WERI-Rb-1 (cell line): Measurements from ENCODE around the gene NFATC1.

ENCODE experiments used
- DNase-seq: peaks from one replicate; pipeline ENCODE4 v3.0.0-alpha.2; 2020
- H3K27ac ChIP-seq: fragments of 250-450 bp; sonication (Bioruptor Pico); 2 replicates; pipeline ENCODE4 v1.5.1; 2020; ENCODE audit warnings: mild to moderate bottlenecking, moderate library complexity
- H3K27me3 ChIP-seq: fragments of 250-450 bp; sonication (Bioruptor Pico); 2 replicates; pipeline ENCODE4 v1.5.1; 2021; ENCODE audit warnings: mild to moderate bottlenecking, low read depth, moderate library complexity; ENCODE audit not compliant: insufficient read depth, severe bottlenecking
- H3K36me3 ChIP-seq: fragments of 250-450 bp; sonication (Bioruptor Pico); 2 replicates; pipeline ENCODE4 v1.5.1; 2020; ENCODE audit warnings: mild to moderate bottlenecking, moderate library complexity
- H3K4me3 ChIP-seq: 2 replicates; pipeline ENCODE4 v1.5.1; 2011; ENCODE audit warnings: low read depth, mild to moderate bottlenecking, control low read depth, low read length
- H3K9me3 ChIP-seq: fragments of 250-450 bp; sonication (Bioruptor Pico); 2 replicates; pipeline ENCODE4 v1.5.1; 2021; ENCODE audit warnings: mild to moderate bottlenecking, moderate library complexity; ENCODE audit not compliant: severe bottlenecking
- TF ChIP-seq, protein P1 (sequence below): IDR thresholded peaks from 2 replicates; pipeline ENCODE4 v1.5.1; 2011; ENCODE audit warnings: low read depth, mild to moderate bottlenecking, control low read depth, inconsistent platforms, low read length

The NFATC1 gene

DNA sequence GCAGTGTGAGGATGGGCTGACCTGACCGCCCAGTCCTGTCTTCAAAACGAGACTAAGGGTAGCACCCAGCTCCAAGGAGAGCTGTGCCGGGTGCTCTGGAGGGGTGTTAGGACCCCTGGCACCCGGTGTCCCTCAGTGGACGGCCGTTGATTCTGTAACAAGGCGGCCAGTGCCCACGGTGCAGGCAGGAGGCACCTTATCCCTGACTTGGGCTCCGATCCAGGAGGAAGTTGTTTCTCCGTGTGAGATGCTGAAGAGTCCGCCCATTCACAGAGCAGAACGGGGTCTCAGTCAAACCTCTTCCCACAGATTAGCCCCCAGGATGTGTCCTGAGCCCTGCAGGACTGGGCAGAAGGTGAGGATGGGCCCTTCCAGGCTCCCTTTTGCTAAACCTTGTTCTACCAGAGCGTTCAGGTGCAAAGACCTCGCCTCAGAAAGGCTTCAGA is 123.0 kb downstream of the NFATC1 start:
- TF ChIP-seq, protein P1, sequence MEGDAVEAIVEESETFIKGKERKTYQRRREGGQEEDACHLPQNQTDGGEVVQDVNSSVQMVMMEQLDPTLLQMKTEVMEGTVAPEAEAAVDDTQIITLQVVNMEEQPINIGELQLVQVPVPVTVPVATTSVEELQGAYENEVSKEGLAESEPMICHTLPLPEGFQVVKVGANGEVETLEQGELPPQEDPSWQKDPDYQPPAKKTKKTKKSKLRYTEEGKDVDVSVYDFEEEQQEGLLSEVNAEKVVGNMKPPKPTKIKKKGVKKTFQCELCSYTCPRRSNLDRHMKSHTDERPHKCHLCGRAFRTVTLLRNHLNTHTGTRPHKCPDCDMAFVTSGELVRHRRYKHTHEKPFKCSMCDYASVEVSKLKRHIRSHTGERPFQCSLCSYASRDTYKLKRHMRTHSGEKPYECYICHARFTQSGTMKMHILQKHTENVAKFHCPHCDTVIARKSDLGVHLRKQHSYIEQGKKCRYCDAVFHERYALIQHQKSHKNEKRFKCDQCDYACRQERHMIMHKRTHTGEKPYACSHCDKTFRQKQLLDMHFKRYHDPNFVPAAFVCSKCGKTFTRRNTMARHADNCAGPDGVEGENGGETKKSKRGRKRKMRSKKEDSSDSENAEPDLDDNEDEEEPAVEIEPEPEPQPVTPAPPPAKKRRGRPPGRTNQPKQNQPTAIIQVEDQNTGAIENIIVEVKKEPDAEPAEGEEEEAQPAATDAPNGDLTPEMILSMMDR: no peak
- Histone ChIP-seq H3K27me3 (no peaks in the 10 kb centered on the region), H3K9me3 (no peaks in the 10 kb centered on the region), H3K36me3 (peaks cover 4% of the 10 kb centered on the region; the same call in 1 of the 2 replicates), H3K4me3 (no peak overlapping the region), H3K27ac (no peak overlapping the region)
- DNase-seq: no peak

DNA sequence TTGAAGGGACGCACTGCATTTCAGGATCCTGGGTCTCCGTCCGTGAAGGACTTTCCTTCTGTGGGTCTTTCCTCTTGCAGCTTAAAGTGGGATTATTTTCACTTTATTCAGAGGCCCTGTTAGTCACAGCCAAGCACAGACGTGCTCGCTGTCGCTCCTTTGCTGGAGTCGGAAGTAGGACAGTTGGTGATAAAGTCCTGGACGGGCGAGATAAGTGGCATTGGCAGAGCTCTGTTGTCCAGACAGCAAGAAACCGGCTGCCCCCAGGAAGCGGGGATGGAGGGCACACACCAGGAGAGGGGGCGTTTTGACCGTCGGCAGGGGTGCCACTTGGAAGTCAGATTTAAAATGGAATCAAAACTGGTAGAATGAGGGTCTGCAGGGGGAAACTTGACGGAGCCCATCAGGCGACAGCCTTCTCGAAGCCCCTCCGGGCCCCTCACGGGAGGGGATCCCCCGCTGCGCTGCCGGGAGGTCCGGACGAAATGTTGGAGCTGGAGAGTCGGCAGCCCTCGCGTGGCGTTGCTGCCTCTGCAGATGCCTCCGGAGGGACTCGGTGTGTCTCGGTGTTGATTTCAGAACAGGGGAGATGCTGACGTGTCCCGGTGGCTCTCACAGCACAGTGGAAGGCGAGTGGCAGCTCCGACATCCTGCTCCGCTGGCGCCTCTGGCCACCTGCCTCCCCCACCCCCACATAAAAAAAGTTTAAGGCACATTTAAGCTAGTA is 124.2 kb downstream of the NFATC1 start:
- no peaks in the 10 kb centered on the region for H3K27me3 ChIP-seq

DNA sequence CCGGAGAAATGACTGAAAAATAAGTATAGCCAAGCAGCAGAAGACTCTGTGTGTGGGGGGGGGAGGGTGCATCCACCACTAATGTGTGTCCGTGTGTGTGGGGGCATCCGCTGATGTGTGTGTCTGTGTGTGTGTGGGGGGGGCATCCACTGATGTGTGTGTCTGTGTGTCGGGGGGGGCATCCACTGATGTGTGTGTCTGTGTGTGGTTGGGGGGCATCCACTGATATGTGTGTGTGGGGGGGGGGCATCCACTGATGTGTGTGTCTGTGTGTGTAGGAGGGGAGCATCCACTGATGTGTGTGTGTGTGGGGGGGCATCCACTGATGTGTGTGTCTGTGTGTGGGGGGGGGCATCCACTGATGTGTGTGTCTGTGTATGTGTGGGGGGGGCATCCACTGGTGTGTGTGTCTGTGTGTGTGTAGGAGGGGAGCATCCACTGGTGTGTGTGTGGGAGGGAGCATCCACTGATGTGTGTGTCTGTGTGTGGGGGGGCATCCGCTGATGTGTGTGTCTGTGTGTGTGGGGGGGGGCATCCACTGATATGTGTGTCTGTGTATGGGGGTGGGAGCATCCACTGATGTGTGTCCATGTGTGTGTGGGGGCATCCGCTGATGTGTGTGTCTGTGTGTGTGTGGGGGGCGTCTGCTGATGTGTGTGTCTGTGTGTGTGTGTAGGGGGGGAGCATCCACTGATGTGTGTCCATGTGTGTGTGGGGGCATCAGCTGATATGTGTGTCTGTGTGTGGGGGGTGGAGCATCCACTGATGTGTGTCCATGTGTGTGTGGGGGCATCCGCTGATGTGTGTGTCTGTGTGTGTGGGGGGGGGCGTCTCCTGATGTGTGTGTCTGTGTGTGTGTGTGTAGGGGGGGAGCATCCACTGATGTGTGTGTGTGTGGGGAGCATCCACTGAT is 125.0 kb downstream of the NFATC1 start:
- DNase-seq: no peak
- Histone ChIP-seq H3K9me3 (no peaks in the 10 kb centered on the region), H3K36me3 (no peaks in the 10 kb centered on the region), H3K27ac (no peak overlapping the region), H3K4me3 (no peak overlapping the region), H3K27me3 (no peaks in the 10 kb centered on the region)
- TF ChIP-seq, protein P1: no peak

More for the DNA sequence above, 124.2 kb downstream of the NFATC1 start:
- H3K4me3 ChIP-seq: no peak overlapping the region
- H3K27ac ChIP-seq: no peak overlapping the region
- TF ChIP-seq, protein P1: no peak
- no peak for DNase-seq
- no peaks in the 10 kb centered on the region for H3K36me3 ChIP-seq
- H3K9me3 ChIP-seq: no peaks in the 10 kb centered on the region

DNA sequence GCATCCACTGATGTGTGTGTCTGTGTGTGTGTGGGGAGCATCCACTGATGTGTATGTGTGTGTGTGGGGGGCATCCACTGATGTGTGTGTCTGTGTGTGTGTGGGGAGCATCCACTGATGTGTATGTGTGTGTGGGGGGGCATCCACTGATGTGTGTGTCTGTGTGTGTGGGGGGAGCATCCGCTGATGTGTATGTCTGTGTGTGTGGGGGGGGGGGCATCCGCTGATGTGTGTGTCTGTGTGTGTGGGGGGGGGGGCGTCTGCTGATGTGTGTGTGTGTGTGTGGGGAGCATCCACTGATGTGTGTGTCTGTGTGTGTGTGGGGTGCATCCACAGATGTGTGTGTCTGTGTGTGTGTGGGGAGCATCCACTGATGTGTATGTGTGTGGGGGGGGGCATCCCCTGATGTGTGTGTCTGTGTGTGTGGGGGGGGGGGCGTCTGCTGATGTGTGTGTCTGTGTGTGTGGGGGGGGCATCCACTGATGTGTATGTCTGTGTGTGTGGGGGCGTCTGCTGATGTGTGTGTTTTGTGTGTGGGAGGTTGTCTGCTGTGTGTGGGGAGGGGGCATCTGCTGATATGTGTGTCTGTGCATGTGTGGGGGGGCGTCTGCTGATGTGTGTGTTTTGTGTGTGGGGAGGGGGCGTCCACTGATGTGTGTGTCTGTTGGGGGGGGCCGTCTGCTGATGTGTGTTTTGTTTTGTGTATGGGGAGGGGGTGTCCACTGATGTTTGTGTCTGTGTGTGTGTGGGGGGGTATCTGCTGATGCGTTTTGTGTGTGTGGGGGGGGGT is 125.9 kb downstream of the NFATC1 start:
- no peak for DNase-seq
- H3K4me3 ChIP-seq: no peak overlapping the region
- TF ChIP-seq, protein P1: no peak
- no peaks in the 10 kb centered on the region for H3K27me3 ChIP-seq
- H3K9me3 ChIP-seq: no peaks in the 10 kb centered on the region
- no peaks in the 10 kb centered on the region; the same call in 1 of the 2 replicates for H3K36me3 ChIP-seq
- H3K27ac ChIP-seq: no peak overlapping the region

DNA sequence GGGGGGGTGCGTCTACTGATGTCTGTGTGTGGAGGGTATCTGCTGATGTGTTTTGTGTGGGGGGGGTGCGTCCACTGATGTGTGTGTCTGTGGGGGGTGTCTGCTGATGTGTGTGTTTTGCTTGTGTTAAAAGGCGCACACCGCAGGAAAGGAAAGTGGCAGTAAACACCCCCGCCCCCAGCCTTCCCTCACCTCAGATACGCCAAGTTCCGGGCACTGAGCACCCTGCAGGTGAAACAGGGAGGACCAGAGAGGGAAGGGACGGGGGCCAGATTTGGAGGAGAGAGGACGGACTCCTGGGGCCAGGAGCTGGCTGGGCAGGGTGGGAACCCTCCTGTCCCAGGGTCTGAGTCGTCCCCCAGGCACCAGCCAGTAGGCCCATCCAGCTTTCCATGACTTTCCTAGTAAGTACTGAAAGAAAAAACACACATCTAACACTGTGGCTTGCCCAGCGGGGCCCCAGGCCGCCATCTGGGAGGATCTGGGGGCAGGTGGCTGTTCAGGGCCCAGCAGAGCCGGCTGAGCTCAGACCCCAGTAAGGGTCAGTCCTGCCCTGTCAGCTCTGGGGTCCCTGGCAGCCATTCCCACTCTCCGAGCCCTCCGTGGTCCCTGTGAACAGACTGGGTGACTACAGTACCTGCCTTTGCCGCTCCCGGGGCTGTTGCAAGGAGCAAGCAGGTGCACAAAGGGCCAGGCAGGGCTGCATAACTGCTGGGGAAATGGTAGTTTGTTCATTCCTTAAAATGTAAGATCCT is 126.9 kb downstream of the NFATC1 start:
- TF ChIP-seq, protein P1: no peak
- H3K4me3 ChIP-seq: no peak overlapping the region
- H3K9me3 ChIP-seq: no peaks in the 10 kb centered on the region
- peaks cover 2% of the 10 kb centered on the region for H3K36me3 ChIP-seq
- no peak for DNase-seq
- no peak overlapping the region for H3K27ac ChIP-seq
- H3K27me3 ChIP-seq: no peaks in the 10 kb centered on the region
